ENCODE measurements around the gene GOLGA3.
"Not testable (repeated sequence)": the region's sequence is repeated elsewhere in the genome, so short reads cannot be mapped to it uniquely, and the experiment has no call there.

The GOLGA3 gene

GRCh38 chr12:132814232-132814631, 14.4 kb downstream of the GOLGA3 start:
- no peak for DNase-seq

- DNase-seq = no peak
Measured at GRCh38 chr12:132813443-132813842, 15.2 kb downstream of the GOLGA3 start.

GRCh38 chr12:132812631-132813305, 15.9 kb downstream of the GOLGA3 start:
- DNase-seq = no peak

GRCh38 chr12:132809391-132809790, 19.3 kb downstream of the GOLGA3 start:
- not testable (repeated sequence) for DNase-seq

- DNase-seq = no peak
Measured at GRCh38 chr12:132807295-132808092, 21.2 kb downstream of the GOLGA3 start.

- no peak for DNase-seq
Measured at GRCh38 chr12:132806857-132807256, 21.8 kb downstream of the GOLGA3 start.

GRCh38 chr12:132804426-132804861, 24.2 kb downstream of the GOLGA3 start:
- DNase-seq = no peak

GRCh38 chr12:132803888-132804287, 24.8 kb downstream of the GOLGA3 start:
- no peak for DNase-seq

- no peak for DNase-seq
Measured at GRCh38 chr12:132803125-132803524, 25.5 kb downstream of the GOLGA3 start.

- no peak for DNase-seq
Measured at GRCh38 chr12:132801741-132802140, 26.9 kb downstream of the GOLGA3 start.

- DNase-seq = no peak
Measured at GRCh38 chr12:132798836-132799235, 29.8 kb downstream of the GOLGA3 start.

GRCh38 chr12:132797820-132798570, 30.7 kb downstream of the GOLGA3 start:
- no peak for DNase-seq

GRCh38 chr12:132795847-132796246, 32.8 kb downstream of the GOLGA3 start:
- DNase-seq = no peak

- not testable (repeated sequence) for DNase-seq
Measured at GRCh38 chr12:132791940-132792339, 36.7 kb downstream of the GOLGA3 start.

GRCh38 chr12:132789099-132789471, 39.6 kb downstream of the GOLGA3 start:
- DNase-seq = no peak

GRCh38 chr12:132788375-132789098, 40.1 kb downstream of the GOLGA3 start:
- DNase-seq = no peak

- no peak for DNase-seq
Measured at GRCh38 chr12:132787877-132788276, 40.8 kb downstream of the GOLGA3 start.

- DNase-seq = no peak
Measured at GRCh38 chr12:132786192-132786591, 42.5 kb downstream of the GOLGA3 start.

- DNase-seq = no peak
Measured at GRCh38 chr12:132784580-132784979, 44.1 kb downstream of the GOLGA3 start.

GRCh38 chr12:132783917-132784531, 44.6 kb downstream of the GOLGA3 start:
- DNase-seq = no peak

- no peak for DNase-seq
Measured at GRCh38 chr12:132781938-132782337, 46.7 kb downstream of the GOLGA3 start.

- DNase-seq = no peak
Measured at GRCh38 chr12:132779781-132780353, 48.8 kb downstream of the GOLGA3 start.
